Activated CD8-positive, alpha-beta memory T cell treated with anti-CD3 and anti-CD28 coated beads for 36 hours (primary cell): ENCODE measurements around the gene C1orf56. TPM values are rescaled to one million over a fixed set of nuclear protein-coding genes. Genes with fewer than 3 reads are reported as not detected.

Source experiments
- CTCF ChIA-PET: fragments of 350-600 bp; sonication (Branson Sonifier 250); formaldehyde crosslinking; loops from one replicate; lab custom pipeline; 2021; ENCODE audit warnings: antibody characterized with exemption; lab: Charles Lee
- POLR2A ChIA-PET: fragments of 350-600 bp; sonication (Branson Sonifier 250); formaldehyde crosslinking; loops from one replicate; lab custom pipeline; 2021; ENCODE audit warnings: antibody characterized with exemption; lab: Charles Lee
- total RNA-seq, 2 experiments: library from RNA; stranded (reverse); gene quantifications; one replicate each; pipeline ENCODE4 v1.2.3, GENCODE V29; 2021

The C1orf56 gene
- total RNA-seq, 2 experiments from 2014 or later, result 1.7 to 1.8 TPM

GRCh38 chr1:151011154-151011850 lies 36.2 kb upstream of the C1orf56 start:
- ChIA-PET POLR2A (interaction anchor here (0.5 to 0.7 kb wide), 2 partner anchors 38 to 85 kb away, joined by 4 to 6 read pairs; partner anchors contain the start of gene SETDB1), CTCF (interaction anchor here (1.0 kb wide), 1 partner anchor 27 kb away, joined by 4 read pairs; no protein-coding TSS in a partner anchor)

GRCh38 chr1:151012684-151013471 lies 34.7 kb upstream of the C1orf56 start:
- POLR2A ChIA-PET, result interaction anchor here (0.5 kb wide), 1 partner anchor 394 kb away, joined by 5 read pairs; no protein-coding TSS in a partner anchor

DNA sequence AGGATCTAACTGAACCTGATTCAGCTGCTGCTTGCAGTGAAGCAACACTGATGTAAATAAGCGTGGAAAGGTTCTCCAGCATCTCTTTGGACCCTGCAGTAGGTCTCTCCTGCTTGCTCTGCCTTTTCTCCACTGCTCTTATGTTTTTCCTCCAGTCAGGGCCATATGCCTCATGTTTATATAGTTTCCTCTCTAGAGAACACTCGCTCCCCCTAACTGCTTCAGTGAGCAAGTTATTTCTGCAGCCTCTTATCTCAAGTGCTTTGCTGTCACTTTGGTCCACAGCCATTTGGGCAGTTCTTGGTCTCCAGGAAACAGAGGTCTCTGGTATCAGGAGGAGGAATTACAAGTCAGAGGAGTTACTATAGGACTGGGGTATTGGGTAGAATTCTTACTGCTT lies 34.0 kb upstream of the C1orf56 start:
- CTCF ChIA-PET, result no interaction called here

More at GRCh38 chr1:151012684-151013471, 34.7 kb upstream of the C1orf56 start:
- CTCF ChIA-PET, result interaction anchor here (0.6 kb wide), 1 partner anchor 653 kb away, joined by 4 read pairs; no protein-coding TSS in a partner anchor

GRCh38 chr1:151024540-151025146 lies 22.9 kb upstream of the C1orf56 start:
- CTCF ChIA-PET, result interaction anchor here (0.7 to 1.9 kb wide), 16 partner anchors 10 to 140 kb away, joined by 3 to 12 read pairs (median 4); partner anchors contain the start of genes C1orf56, CDC42SE1, GABPB2 and MINDY1

More for the DNA sequence above, 34.0 kb upstream of the C1orf56 start:
- POLR2A ChIA-PET, result interaction anchor here (0.7 kb wide), 1 partner anchor 30 kb away, joined by 7 read pairs; no protein-coding TSS in a partner anchor

GRCh38 chr1:151026460-151026859 lies 21.1 kb upstream of the C1orf56 start:
- CTCF ChIA-PET, result no interaction called here
- POLR2A ChIA-PET, result no interaction called here

More at GRCh38 chr1:151024540-151025146, 22.9 kb upstream of the C1orf56 start:
- POLR2A ChIA-PET, result no interaction called here

- CTCF ChIA-PET, result no interaction called here
Observed at GRCh38 chr1:151032164-151032563, 15.4 kb upstream of the C1orf56 start.

GRCh38 chr1:151035167-151035566 lies 12.4 kb upstream of the C1orf56 start:
- CTCF ChIA-PET, result interaction anchor here (1.3 kb wide), 1 partner anchor 10 kb away, joined by 4 read pairs; no protein-coding TSS in a partner anchor
- POLR2A ChIA-PET, result no interaction called here

More at GRCh38 chr1:151032164-151032563, 15.4 kb upstream of the C1orf56 start:
- POLR2A ChIA-PET, result no interaction called here

DNA sequence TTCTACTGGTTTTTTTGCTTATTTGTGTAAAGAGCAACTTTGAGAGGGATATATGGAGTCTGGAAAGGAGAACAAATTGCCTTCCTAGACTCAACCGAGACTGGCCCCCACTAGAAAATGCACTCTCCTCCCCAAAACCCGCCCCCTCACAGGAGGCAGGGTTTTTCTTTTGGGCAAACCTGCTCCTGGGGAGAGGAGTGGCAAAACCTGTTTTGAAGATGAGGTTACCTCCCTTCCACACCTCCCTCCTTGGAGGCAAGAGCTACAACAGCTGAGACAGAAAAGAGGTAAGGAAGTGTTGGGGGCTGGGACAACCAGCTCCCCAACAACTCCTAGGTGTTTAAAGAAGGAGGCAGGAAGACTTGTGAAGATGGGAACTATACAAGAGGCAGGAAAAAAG lies 11.2 kb upstream of the C1orf56 start, which contains the start of gene BNIPL:
TSS of gene BNIPL (plus strand) at position 231 of the 400 bp plus-strand sequence. CDS start at position 371, 140 bp downstream.
- CTCF ChIA-PET, result interaction anchor here (1.2 kb wide), 1 partner anchor 12 kb away, joined by 3 read pairs; no protein-coding TSS in a partner anchor
- POLR2A ChIA-PET, result no interaction called here

DNA sequence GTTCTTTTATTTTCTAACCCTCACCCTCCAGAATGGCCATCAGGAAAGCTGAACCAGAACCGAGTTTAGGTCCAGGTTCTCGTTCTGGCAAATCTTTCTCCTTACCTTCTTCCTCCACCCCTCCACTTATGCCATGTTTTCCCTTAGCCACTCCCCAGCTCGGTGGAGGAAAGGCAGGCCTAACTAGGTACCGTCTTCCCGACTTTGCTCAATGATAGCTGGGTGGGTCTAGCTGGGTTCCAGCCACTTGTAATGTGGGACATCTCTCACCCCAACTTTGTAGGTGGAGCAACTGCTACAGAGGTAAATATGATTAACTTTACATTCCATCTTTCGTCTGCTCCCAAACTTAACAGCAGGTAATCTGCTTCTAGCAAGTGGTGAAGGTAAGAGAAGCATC lies 10.5 kb upstream of the C1orf56 start:
- POLR2A ChIA-PET, result no interaction called here

DNA sequence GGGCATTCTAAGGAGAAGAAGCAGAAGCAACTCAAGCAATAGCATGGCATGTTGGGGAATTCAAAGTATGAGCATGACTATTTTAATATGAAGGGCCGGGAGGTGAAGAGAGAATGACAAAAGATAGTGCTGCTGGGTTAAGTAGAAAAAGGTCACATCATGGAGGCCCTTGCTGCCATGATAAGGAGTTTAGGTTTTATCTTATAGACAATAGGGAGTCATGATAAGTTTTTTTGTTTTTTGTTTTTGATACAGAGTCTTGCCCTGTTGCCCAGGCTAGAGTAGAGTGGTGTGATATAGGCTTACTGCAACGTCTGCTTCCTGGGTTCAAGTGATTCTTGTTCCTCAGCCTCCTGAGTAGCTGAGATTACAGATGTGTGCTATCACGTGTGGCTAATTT lies 8.0 kb upstream of the C1orf56 start:
- CTCF ChIA-PET, result no interaction called here
- POLR2A ChIA-PET, result no interaction called here

More for the DNA sequence above, 10.5 kb upstream of the C1orf56 start:
- CTCF ChIA-PET, result interaction anchor here (1.2 kb wide), 1 partner anchor 11 kb away, joined by 3 read pairs; no protein-coding TSS in a partner anchor

DNA sequence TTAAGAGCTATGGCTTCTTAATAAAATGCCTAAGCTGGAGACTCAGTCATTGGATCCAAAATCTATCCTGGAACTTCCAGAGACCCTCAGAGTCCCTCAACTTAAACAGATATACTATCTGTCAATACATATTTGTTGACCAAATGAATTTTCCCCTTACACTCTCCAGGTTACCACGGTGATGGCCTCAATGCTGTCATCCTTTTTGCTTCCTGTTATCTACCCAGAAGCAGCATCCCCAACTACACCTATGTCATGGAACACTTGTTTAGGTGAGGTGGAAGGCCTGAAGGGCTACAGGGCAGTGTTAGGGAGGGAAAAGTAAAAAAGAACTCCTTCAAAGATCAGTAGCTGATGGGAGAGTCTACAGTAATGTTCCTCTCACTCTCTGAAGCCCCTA lies 4.4 kb upstream of the C1orf56 start:
- ChIA-PET CTCF (interaction anchor here (1.4 to 2.6 kb wide), 3 partner anchors 16 to 18 kb away, joined by 4 to 11 read pairs (median 7); partner anchors contain the start of gene CDC42SE1), POLR2A (no interaction called here)

- CTCF ChIA-PET, result interaction anchor here (0.6 to 1.5 kb wide), 9 partner anchors 10 to 120 kb away, joined by 3 to 7 read pairs (median 3); partner anchors contain the start of genes BNIPL and GABPB2
- POLR2A ChIA-PET, result interaction anchor here (1.0 to 3.0 kb wide), 3 partner anchors 9 to 42 kb away, joined by 3 to 22 read pairs (median 3); partner anchors contain the start of genes CDC42SE1, MINDY1 and MLLT11
Observed at GRCh38 chr1:151047925-151048644, 534 bp downstream of the C1orf56 start.

- ChIA-PET POLR2A (interaction anchor here (0.7 to 3.0 kb wide), 3 partner anchors 8 to 37 kb away, joined by 3 to 22 read pairs (median 4); partner anchors contain the start of genes CDC42SE1 and MLLT11), CTCF (interaction anchor here (1.0 to 1.5 kb wide), 5 partner anchors 9 to 24 kb away, joined by 3 to 7 read pairs (median 4); partner anchors contain the start of genes BNIPL and GABPB2)
Observed at GRCh38 chr1:151048645-151049032, 1.1 kb downstream of the C1orf56 start.

- POLR2A ChIA-PET, result interaction anchor here (0.9 kb wide), 1 partner anchor 8 kb away, joined by 3 read pairs; no protein-coding TSS in a partner anchor
- CTCF ChIA-PET, result interaction anchor here (1.0 kb wide), 1 partner anchor 25 kb away, joined by 5 read pairs; no protein-coding TSS in a partner anchor
Observed at GRCh38 chr1:151049458-151049857, 1.9 kb downstream of the C1orf56 start.

GRCh38 chr1:151050051-151050688 lies 2.6 kb downstream of the C1orf56 start:
- POLR2A ChIA-PET, result no interaction called here
- CTCF ChIA-PET, result interaction anchor here (1.0 kb wide), 1 partner anchor 26 kb away, joined by 5 read pairs; no protein-coding TSS in a partner anchor

DNA sequence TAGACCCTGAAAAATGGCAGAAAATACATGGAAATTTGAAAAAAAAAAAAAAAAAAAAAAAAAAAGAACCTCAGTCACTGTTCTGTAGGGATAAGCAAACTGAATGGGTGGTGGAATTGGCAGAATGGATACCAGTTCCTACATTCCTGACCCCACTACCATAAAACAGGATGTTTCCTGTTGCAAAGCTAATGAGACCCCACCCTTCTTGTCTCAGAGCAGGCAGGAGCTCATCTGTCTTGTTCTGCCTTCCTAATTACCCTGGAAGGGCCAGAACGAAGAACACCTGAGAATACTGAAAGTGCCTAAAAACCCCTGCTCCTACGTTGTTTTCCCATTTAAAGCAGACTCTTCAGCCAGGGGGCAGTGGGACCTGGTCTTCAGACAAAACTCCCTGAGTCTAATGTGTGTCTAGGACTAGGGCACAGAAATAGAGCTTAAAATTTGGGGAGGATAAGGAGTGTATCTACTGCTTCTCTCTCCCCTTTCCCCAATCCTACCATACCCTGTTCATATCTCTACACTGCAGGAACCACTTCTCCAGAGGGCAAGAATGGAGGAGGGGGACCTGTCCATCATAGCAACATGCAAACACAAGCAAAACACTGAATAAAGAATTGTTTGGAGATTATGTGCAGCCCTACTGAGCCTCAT lies 3.9 kb downstream of the C1orf56 start:
- POLR2A ChIA-PET, result interaction anchor here (0.6 kb wide), 1 partner anchor 100 kb away, joined by 5 read pairs; no protein-coding TSS in a partner anchor

More for the DNA sequence above, 3.9 kb downstream of the C1orf56 start:
- CTCF ChIA-PET, result interaction anchor here (0.7 kb wide), 1 partner anchor 48 kb away, joined by 3 read pairs; no protein-coding TSS in a partner anchor
